HepG2 (cell line): ENCODE measurements around the gene AKAP10. TPM values are rescaled to one million over a fixed set of nuclear protein-coding genes. Genes with fewer than 3 reads are reported as not detected.

Experiments used
- CENPT ChIP-seq: sonication (generic); formaldehyde crosslinking; IDR thresholded peaks from 2 replicates; pipeline ENCODE4 v1.8.0; 2022; ENCODE audit warnings: low read depth, mild to moderate bottlenecking, moderate library complexity, missing genetic modification reagents
- DMTF1 ChIP-seq: sonication (generic); formaldehyde crosslinking; IDR thresholded peaks from 2 replicates; pipeline ENCODE4 v1.4.0; 2020; ENCODE audit warnings: mild to moderate bottlenecking, missing genetic modification reagents
- FOXK1 ChIP-seq: sonication (generic); formaldehyde crosslinking; IDR thresholded peaks from 2 replicates; pipeline ENCODE4 v1.4.0; 2020; ENCODE audit warnings: low read depth, missing genetic modification reagents, borderline replicate concordance
- HIC2 ChIP-seq: sonication (generic); formaldehyde crosslinking; IDR thresholded peaks from 2 replicates; pipeline ENCODE4 v1.9.0; 2022; ENCODE audit warnings: low read depth, missing genetic modification reagents
- KDM4B ChIP-seq: sonication (generic); formaldehyde crosslinking; IDR thresholded peaks from 2 replicates; pipeline ENCODE4 v1.4.0; 2020; ENCODE audit warnings: missing genetic modification reagents
- MXD3 ChIP-seq: IDR thresholded peaks from 2 replicates; pipeline ENCODE4 v1.6.1; 2016; ENCODE audit warnings: mild to moderate bottlenecking, missing biosample characterization, missing genetic modification reagents
- MXI1 ChIP-seq: IDR thresholded peaks from 3 replicates; pipeline ENCODE4 v1.6.1; 2012; ENCODE audit warnings: low read depth, low read length, inconsistent platforms, borderline replicate concordance
- NR2F6 ChIP-seq, 2 experiments: IDR thresholded peaks; 2 replicates each; pipeline ENCODE4 v1.6.1; 2016; ENCODE audit warnings: antibody characterized with exemption in 1 of 2, mild to moderate bottlenecking in 1 of 2
- POGK ChIP-seq: sonication (generic); formaldehyde crosslinking; conservative IDR thresholded peaks from 2 replicates; pipeline ENCODE4 v1.8.0; 2022; ENCODE audit warnings: mild to moderate bottlenecking, moderate library complexity, missing genetic modification reagents
- SRF ChIP-seq: IDR thresholded peaks from 2 replicates; pipeline ENCODE4 v1.6.1; 2011; ENCODE audit warnings: mild to moderate bottlenecking, low read depth, low read length, moderate library complexity
- TAF15 ChIP-seq: fragments of 200-400 bp; formaldehyde crosslinking; IDR thresholded peaks from one replicate; pipeline ENCODE4 v1.6.1; 2018; ENCODE audit warnings: mild to moderate bottlenecking, low read depth, low read length; ENCODE audit not compliant: poor library complexity, severe bottlenecking
- TEF ChIP-seq: sonication (generic); formaldehyde crosslinking; IDR thresholded peaks from 2 replicates; pipeline ENCODE4 v1.5.0; 2020; ENCODE audit warnings: missing genetic modification reagents
- ZEB1 ChIP-seq: IDR thresholded peaks from 2 replicates; pipeline ENCODE4 v1.6.1; 2012; ENCODE audit warnings: mild to moderate bottlenecking, low read depth, inconsistent platforms; ENCODE audit not compliant: insufficient replicate concordance
- ZNF136 ChIP-seq: sonication (generic); formaldehyde crosslinking; IDR thresholded peaks from 2 replicates; pipeline ENCODE4 v1.8.1; 2022; ENCODE audit warnings: low read depth, mild to moderate bottlenecking, moderate library complexity, missing genetic modification reagents
- ZNF331 ChIP-seq: sonication (generic); formaldehyde crosslinking; IDR thresholded peaks from 2 replicates; pipeline ENCODE4 v1.4.0; 2020; ENCODE audit warnings: missing genetic modification reagents
- ZNF513 ChIP-seq: sonication (generic); formaldehyde crosslinking; conservative IDR thresholded peaks from 2 replicates; pipeline ENCODE4 v1.5.0; 2020; ENCODE audit warnings: missing genetic modification reagents
- ZNF572 ChIP-seq: sonication (generic); formaldehyde crosslinking; IDR thresholded peaks from 2 replicates; pipeline ENCODE4 v1.5.1; 2020; ENCODE audit warnings: mild to moderate bottlenecking, missing genetic modification reagents
- ZNF792 ChIP-seq: IDR thresholded peaks from 2 replicates; pipeline ENCODE4 v1.6.1; 2016
- polyA plus RNA-seq, 8 experiments: library from polyadenylated mRNA; depleted of rRNA in 3 of 8; stranded (reverse) in 7 of 8; unstranded in 1 of 8; fragments of >200 nt; fragmentation: Illumina TruSeq in 4 of 8; extraction: Trizol in 4 of 8; gene quantifications; 2 replicates each; pipeline versions ENCODE4 v1.2.1 to v1.2.3, GENCODE V29; 2011 to 2016; ENCODE audit warnings: low read depth in 4 of 8, missing spikeins in 1 of 8, mixed read lengths in 1 of 8; ENCODE audit not compliant: insufficient read depth in 1 of 8
- total RNA-seq, 5 experiments: library from RNA; depleted of rRNA; stranded (reverse); fragments of >200 nt; fragmentation: Illumina TruSeq; extraction: Trizol; gene quantifications; 2 replicates each; pipeline ENCODE4 v1.2.3, GENCODE V29; 2016; ENCODE audit warnings: low read depth in 1 of 5

The AKAP10 gene
- total and polyA plus RNA-seq, 2 of the 13 experiments (the other 11 are each of a cell fraction or from before 2014, with no cell fraction given), result 17.6 to 21.7 TPM

GRCh38 chr17:19977293-19978208 lies at the start of gene AKAP10 (continued):
- TF ChIP-seq DMTF1 (CRISPR knock-in tag) (peak; percentile 93; the same call in 1 of the 2 replicates), MXD3 (CRISPR knock-in tag) (peak; percentile 92), FOXK1 (CRISPR knock-in tag) (peak; percentile 97), MXI1 (peak; percentile 53; the same call in 2 of the 3 replicates), HIC2 (CRISPR knock-in tag) (peak; percentile 47), NR2F6 (IDR thresholded peaks at IDR 0.05) (peak; percentile 12; the same call in 1 of the 2 replicates), NR2F6 (CRISPR knock-in tag; IDR thresholded peaks at IDR 0.05) (peak; percentile 74), POGK (no peak; the same call in 1 of the 2 replicates), TEF (CRISPR knock-in tag) (peak; percentile 67; the same call in 1 of the 2 replicates), ZNF513 (CRISPR knock-in tag) (no peak; the same call in 1 of the 2 replicates), KDM4B (CRISPR knock-in tag) (0 out of 2 replicates have a peak, but pooled peaks have one; percentile 12), ZNF331 (CRISPR knock-in tag) (peak; percentile 25; the same call in 1 of the 2 replicates), TAF15 (no peak), SRF (no peak), ZNF136 (CRISPR knock-in tag) (peak; percentile 93; the same call in 1 of the 2 replicates), ZNF572 (CRISPR knock-in tag) (no peak), ZEB1 (no peak), ZNF792 (CRISPR knock-in tag) (peak; percentile 65; the same call in 1 of the 2 replicates), CENPT (no peak)
